AG10803 (cell line): ENCODE measurements around the gene ANKS1B.

Source experiments
- DNase-seq: peaks from one replicate; pipeline ENCODE4 v3.0.0; 2010; ENCODE audit warnings: low read depth
- H3K4me3 ChIP-seq: 2 replicates; pipeline ENCODE4 v1.5.1; 2011; ENCODE audit warnings: mild to moderate bottlenecking, low read length, control low read depth
- CTCF ChIP-seq: conservative IDR thresholded peaks from 2 replicates; pipeline ENCODE4 v1.5.1; 2011; ENCODE audit warnings: mild to moderate bottlenecking, low read length, control low read depth, inconsistent platforms

The ANKS1B gene

GRCh38 chr12:99549651-99550050, 435.1 kb downstream of the ANKS1B start:
- H3K4me3 ChIP-seq, result no peak overlapping the region
- no peak for TF ChIP-seq CTCF
- DNase-seq, result no peak

GRCh38 chr12:99549196-99549595, 435.5 kb downstream of the ANKS1B start:
- no peak for TF ChIP-seq CTCF
- no peak for DNase-seq
- no peak overlapping the region for H3K4me3 ChIP-seq

GRCh38 chr12:99544457-99544856, 440.3 kb downstream of the ANKS1B start:
- H3K4me3 ChIP-seq, result no peak overlapping the region
- TF ChIP-seq CTCF, result no peak
- no peak for DNase-seq

GRCh38 chr12:99529966-99530365, 454.8 kb downstream of the ANKS1B start:
- peak; percentile 9 for DNase-seq
- no peak for TF ChIP-seq CTCF
- no peak overlapping the region for H3K4me3 ChIP-seq

GRCh38 chr12:99528478-99528877, 456.3 kb downstream of the ANKS1B start:
- H3K4me3 ChIP-seq, result no peak overlapping the region
- no peak for TF ChIP-seq CTCF
- no peak for DNase-seq

GRCh38 chr12:99523853-99524252, 460.9 kb downstream of the ANKS1B start:
- no peak for TF ChIP-seq CTCF
- no peak overlapping the region for H3K4me3 ChIP-seq
- DNase-seq, result no peak

GRCh38 chr12:99522456-99522855, 462.3 kb downstream of the ANKS1B start:
- no peak for DNase-seq
- TF ChIP-seq CTCF, result no peak

More at GRCh38 chr12:99522456-99522855, 462.3 kb downstream of the ANKS1B start:
- H3K4me3 ChIP-seq, result no peak overlapping the region
